Activated naive CD4-positive, alpha-beta T cell treated with anti-CD3 and anti-CD28 coated beads, Interleukin-2, amount 10 ng/mL, durations not matched to agents 7 days and 5 days (primary cell): ENCODE results near the gene SSR1.
"Not testable (repeated sequence)": the region's sequence is repeated elsewhere in the genome, so short reads cannot be mapped to it uniquely, and the experiment has no call there.

Source experiments
- CTCF ChIA-PET: fragments of 350-600 bp; sonication (Branson Sonifier 250); formaldehyde crosslinking; loops from one replicate; lab custom pipeline; 2021; ENCODE audit warnings: antibody characterized with exemption; lab: Charles Lee
- DNase-seq: peaks from one replicate; pipeline ENCODE4 v3.0.0-alpha.2; 2020
- H3K27ac Mint-ChIP-seq: one replicate; pipeline ENCODE4 v1.8.0; 2021; ENCODE audit warnings: mild to moderate bottlenecking, moderate library complexity, mixed read lengths
- H3K27me3 Mint-ChIP-seq: one replicate; pipeline ENCODE4 v1.8.0; 2021; ENCODE audit warnings: mild to moderate bottlenecking, mixed read lengths
- H3K36me3 Mint-ChIP-seq: one replicate; pipeline ENCODE4 v1.8.0; 2021; ENCODE audit warnings: mixed read lengths
- H3K4me1 Mint-ChIP-seq: one replicate; pipeline ENCODE4 v1.8.0; 2021; ENCODE audit warnings: mixed read lengths
- H3K4me3 Mint-ChIP-seq: one replicate; pipeline ENCODE4 v1.8.0; 2021; ENCODE audit warnings: mild to moderate bottlenecking, moderate library complexity, mixed read lengths
- H3K9me3 Mint-ChIP-seq: one replicate; pipeline ENCODE4 v1.8.0; 2021; ENCODE audit warnings: mixed read lengths

Gene SSR1

DNA sequence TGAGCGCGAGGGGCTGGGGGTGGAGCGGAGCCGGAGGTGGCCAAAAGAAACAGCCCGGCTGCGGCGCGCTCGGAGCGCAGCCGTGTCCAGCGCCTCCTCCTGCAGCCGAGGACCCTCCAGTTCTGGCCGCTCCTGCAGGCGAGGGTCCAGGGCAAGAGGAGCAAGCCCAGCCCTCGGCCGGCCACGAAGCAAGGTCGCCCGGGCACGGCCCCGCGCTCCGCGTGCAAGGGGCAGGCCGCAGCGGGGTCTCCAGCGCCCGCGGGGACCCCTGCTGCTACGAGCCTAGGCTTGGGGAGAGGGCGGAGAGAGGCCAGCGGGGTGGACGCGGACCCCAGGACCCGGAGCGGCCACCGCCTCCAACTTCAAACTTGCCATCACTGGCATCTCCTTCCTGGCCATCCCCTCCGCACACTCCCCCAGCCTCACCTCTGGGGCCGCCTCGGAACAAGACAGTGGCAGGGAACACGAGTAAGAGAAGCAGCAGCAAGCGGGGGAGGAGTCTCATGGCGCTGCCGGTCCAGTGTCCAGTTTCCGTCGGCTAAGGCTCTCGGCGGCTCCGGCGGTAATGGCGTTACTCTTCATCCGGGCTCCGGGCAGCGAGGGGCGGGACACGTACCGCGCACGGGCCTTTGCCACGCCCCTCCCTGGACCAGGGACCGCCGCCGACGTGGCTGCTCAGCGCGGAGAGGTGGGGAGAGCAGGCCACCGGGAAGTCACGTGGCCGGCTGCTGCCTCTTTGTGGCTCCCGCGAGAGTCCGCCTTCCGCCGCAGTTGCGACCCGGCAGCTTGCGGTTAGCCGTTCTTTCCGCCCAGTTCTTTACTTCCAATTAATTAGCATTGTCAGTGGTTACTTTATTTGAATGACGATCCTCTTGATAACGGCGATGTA is at the start of gene SSR1:
SSR1 (minus strand) TSS at position 584 of the 889 bp plus-strand sequence; CDS start at position 505, 79 bp downstream.
- Mint-ChIP-seq H3K36me3 (peaks cover 33% of the 10 kb centered on the region), H3K4me1 (peaks cover 52% of the 10 kb centered on the region)

DNA sequence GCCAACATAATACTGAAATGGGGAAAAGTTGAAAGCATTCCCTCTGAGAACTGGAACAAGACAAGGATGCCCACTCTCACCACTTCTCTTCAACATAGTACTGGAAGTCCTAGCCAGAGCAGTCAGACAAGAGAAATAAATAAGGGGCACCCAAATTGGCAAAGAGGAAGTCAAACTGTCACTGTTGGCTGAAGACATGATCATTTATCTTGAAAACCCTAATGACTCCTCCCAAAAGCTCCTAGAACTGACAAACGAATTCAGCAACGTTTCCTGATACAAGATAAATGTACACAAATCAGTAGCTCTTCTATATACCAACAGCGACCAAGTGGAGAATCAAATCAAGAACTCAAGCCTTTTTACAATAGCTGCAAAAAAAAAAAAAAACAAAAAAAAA is 38.9 kb upstream of the SSR1 start:
- H3K9me3 Mint-ChIP-seq, H3K4me1 Mint-ChIP-seq, H3K27ac Mint-ChIP-seq, H3K36me3 Mint-ChIP-seq, DNase-seq, H3K4me3 Mint-ChIP-seq, CTCF ChIA-PET: not testable (repeated sequence)
- H3K27me3 Mint-ChIP-seq = peaks cover 31% of the 10 kb centered on the region

More for the DNA sequence above, at the start of gene SSR1:
- Mint-ChIP-seq H3K9me3 (peaks cover 1% of the 10 kb centered on the region), H3K4me3 (peak within 1 kb of the TSS; percentile 96), H3K27me3 (no peaks in the 10 kb centered on the region), H3K27ac (peak within 1 kb of the TSS; percentile 94)
- peak; percentile 96 for DNase-seq
- CTCF ChIA-PET = no interaction called here

DNA sequence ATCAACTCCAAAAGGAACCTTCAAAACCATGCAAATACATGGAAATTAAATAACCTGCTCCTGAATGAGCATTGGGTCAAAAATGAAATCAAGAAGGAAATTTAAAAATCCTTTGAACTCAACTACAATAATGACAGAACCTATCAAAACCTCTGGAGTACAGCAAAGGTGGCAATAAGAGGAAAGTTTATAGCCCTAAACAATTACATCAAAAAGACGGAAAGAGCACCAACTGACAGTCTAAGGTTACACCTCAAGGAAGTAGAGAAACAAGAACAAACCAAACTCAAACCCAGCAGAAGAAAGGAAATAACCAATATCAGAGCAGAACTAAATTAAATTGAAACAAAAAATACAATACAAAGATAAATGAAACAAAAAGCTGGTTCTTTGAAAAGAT is 37.6 kb upstream of the SSR1 start:
- DNase-seq, H3K27ac Mint-ChIP-seq, H3K4me1 Mint-ChIP-seq, H3K36me3 Mint-ChIP-seq, H3K4me3 Mint-ChIP-seq, CTCF ChIA-PET, H3K9me3 Mint-ChIP-seq: not testable (repeated sequence)
- H3K27me3 Mint-ChIP-seq = peaks cover 31% of the 10 kb centered on the region

DNA sequence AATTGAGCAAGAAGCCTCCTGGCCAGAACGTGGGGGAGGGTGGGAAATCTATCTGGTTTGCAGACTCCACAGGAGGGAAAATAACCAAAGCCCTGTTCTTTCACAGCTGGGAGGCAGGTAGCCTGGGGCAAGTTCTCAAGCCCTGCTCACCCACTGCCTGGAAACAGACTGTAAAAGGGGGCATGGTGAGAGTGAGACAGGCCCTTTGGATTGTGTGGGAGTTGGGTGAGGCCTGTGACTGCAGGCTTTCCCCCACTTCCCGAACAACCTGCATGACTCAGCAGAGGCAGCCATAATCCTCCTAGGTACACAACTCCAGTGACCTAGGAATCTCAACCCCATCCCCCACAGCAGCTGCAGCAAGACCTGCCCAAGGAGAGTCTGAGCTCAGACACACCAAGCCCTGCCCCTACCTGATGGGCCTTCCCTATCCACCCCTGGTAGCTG is 34.6 kb upstream of the SSR1 start:
- DNase-seq, H3K27ac Mint-ChIP-seq, CTCF ChIA-PET, H3K9me3 Mint-ChIP-seq, H3K36me3 Mint-ChIP-seq, H3K4me1 Mint-ChIP-seq, H3K4me3 Mint-ChIP-seq: not testable (repeated sequence)
- peaks cover 29% of the 10 kb centered on the region for H3K27me3 Mint-ChIP-seq

DNA sequence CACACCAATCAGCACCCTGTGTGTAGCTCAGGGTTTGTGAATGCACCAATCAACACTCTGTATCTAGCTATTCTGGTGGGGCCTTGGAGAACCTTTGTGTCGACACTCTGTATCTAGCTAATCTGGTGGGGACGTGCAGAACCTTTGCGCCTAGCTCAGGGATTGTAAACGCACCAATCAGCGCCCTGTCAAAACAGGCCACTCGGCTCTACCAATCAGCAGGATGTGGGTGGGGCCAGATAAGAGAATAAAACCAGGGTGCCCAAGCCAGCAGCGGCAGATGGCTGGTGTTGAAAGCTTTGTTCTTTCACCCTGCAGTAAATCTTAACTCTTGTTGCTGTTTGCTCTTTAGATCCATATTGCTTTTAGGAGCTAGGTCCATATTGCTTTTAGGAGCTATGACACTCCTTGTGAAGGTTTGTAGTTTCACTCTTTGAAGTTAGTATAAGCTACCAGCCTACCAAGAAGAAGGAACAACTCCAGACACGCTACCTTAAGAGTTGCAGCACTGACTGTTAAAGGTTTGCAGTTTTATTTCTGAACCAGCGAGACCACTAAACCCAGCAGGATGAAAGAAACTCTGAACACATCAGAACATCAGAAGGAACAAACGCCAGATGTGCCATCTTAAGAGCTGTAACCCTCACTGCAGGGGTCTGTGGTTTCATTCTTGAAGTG is 31.9 kb upstream of the SSR1 start:
- H3K4me3 Mint-ChIP-seq, H3K27ac Mint-ChIP-seq, H3K4me1 Mint-ChIP-seq, H3K36me3 Mint-ChIP-seq, DNase-seq, H3K9me3 Mint-ChIP-seq, CTCF ChIA-PET: not testable (repeated sequence)
- H3K27me3 Mint-ChIP-seq = peaks cover 18% of the 10 kb centered on the region

DNA sequence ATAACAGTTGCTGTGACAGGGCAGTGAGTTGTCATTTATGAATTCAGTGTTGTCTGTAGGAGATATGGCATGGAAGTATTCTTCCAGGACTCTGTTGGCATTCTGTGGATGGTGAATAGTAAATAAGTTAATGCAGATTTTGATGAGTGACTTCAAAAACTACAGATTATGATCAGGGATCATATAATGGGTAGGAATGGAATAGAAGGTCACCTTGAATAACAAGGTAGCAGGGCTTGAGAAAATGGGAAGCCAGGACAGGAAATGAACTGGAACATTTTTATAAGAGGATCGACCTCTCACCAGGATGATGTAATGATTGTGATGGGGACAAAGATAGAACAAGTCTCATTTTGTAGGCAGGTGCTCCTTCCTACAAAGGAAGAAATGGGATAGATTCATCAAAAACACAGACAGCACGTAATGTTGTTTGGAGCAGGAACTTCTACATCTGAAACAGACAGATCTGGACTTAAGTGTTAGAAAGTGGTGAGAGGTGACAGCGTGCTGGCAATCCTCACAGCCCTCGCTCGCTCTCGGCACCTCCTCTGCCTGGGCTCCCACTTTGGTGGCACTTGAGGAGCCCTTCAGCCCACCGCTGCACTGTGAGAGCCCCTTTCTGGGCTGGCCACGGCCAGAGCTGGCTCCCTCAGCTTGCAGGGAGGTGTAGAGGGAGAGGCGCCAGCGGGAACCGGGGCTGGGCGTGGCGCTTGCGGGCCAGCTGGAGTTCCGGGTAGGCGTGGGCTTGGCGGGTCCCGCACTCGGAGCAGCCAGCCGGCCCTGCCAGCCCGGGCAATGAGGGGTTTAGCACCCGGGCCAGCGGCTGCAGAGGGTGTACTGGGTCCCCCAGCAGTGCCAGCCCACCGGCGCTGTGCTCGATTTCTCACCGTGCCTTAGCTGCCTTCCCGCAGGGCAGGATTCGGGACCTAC is 30.8 kb upstream of the SSR1 start:
- no peak overlapping the region for H3K27ac Mint-ChIP-seq
- CTCF ChIA-PET = no interaction called here
- H3K9me3 Mint-ChIP-seq = no peaks in the 10 kb centered on the region

DNA sequence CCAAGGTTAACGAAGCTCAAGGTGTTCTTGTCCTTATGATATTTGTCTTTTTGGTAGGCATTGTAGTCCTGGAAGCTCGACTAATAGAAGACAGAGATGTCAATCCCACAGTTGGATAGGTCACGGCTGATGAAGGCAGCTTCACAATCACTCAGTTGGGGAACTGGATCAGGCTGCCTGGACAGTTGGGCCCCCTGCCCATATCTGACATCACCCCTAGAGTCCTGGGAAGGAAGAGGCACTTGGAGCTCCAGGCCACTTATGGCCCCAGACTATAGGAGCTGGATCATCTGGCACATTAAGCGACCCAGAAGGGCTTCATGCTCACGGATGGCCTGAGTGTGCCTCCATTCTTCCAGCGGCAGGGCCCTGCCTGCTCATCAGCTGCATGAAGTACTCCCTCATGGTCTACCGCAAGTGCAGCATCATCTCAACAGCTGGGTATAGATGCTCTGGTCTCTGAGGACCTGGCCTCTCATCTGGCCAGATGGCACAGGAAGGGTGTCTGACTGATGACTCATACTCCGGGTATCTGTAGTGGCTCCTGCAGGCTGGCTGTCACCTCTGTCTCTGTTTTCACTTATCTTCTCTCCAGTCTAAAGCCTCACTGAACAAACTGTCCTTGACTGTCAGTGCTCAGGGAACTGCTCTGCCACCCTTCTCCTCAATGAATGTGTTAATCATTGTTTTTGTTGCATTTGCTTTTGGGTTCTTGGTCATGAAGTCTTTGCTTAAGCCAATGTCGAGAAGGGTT is 29.2 kb upstream of the SSR1 start:
- no peak for DNase-seq
- Mint-ChIP-seq H3K4me3 (no peak overlapping the region), H3K36me3 (no peaks in the 10 kb centered on the region), H3K27me3 (peaks cover 15% of the 10 kb centered on the region), H3K27ac (no peak overlapping the region), H3K4me1 (peaks cover 5% of the 10 kb centered on the region), H3K9me3 (no peaks in the 10 kb centered on the region)
- CTCF ChIA-PET = interaction anchor here (1.3 kb wide), 1 partner anchor 67 kb away, joined by 4 read pairs; no protein-coding TSS in a partner anchor

More for the DNA sequence above, 30.8 kb upstream of the SSR1 start:
- peaks cover 15% of the 10 kb centered on the region for H3K27me3 Mint-ChIP-seq
- H3K4me1 Mint-ChIP-seq = peaks cover 5% of the 10 kb centered on the region
- no peak overlapping the region for H3K4me3 Mint-ChIP-seq
- no peaks in the 10 kb centered on the region for H3K36me3 Mint-ChIP-seq
- no peak for DNase-seq

DNA sequence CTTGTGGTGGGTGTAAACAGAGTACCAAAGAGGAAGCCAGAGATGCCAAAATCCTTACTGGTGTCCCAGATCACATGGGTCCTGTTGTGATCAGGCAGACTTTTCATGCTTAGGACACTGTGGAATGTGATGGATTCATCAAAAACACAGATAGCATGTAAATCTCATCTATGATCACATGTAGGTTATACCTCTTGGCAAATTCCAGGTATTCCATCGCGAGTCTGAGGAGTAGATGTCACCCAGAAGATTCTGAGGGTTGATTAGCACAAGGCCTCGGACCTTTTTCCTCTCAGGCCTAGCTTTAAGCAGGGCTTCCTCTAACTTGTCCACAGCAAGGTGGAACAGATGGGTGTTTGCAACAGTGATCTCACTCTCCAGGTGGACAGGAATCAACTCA is 28.3 kb upstream of the SSR1 start:
- Mint-ChIP-seq H3K4me1 (peaks cover 5% of the 10 kb centered on the region), H3K36me3 (no peaks in the 10 kb centered on the region), H3K4me3 (no peak overlapping the region), H3K27me3 (peaks cover 16% of the 10 kb centered on the region), H3K9me3 (no peaks in the 10 kb centered on the region), H3K27ac (no peak overlapping the region)
- no peak for DNase-seq
- CTCF ChIA-PET = interaction anchor here (0.8 to 1.3 kb wide), 2 partner anchors 66 to 335 kb away, joined by 3 to 4 read pairs; no protein-coding TSS in a partner anchor

DNA sequence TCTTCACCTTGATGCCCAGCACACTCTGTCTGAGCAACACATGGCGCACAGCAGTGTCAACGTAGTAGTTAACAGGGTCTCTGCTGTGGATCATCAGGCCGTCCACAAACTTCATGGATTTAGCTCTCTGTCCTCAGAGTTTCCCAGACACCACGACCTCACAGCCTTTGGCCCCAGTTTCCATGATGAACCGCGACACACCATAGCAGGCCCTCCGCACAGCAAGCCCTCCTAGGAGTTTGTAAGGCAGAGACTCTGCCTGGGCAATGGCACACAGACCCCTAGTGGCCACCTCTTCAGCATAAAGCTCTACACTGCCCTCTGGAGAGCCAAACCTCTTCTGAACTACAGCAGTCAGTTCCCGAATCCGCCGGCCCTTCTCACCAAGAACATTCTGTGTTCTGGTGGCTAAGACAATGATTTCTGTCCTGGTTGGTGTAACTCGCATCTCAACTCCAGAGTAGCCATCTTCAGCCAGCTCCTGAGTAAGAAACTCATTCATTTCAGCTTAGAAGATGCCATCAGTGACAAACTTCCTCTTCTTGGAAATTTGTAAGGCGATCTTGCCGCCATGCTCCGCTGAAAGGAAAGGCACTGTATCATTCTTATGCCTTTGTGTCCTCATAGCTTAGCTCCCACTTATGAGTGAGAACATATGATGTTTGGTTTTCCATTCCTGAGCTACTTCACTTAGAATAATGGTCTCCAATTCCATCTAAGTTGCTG is 26.2 kb upstream of the SSR1 start:
- H3K9me3 Mint-ChIP-seq, H3K27ac Mint-ChIP-seq, CTCF ChIA-PET, H3K4me3 Mint-ChIP-seq, H3K36me3 Mint-ChIP-seq, H3K4me1 Mint-ChIP-seq, DNase-seq: not testable (repeated sequence)
- H3K27me3 Mint-ChIP-seq = peaks cover 19% of the 10 kb centered on the region

DNA sequence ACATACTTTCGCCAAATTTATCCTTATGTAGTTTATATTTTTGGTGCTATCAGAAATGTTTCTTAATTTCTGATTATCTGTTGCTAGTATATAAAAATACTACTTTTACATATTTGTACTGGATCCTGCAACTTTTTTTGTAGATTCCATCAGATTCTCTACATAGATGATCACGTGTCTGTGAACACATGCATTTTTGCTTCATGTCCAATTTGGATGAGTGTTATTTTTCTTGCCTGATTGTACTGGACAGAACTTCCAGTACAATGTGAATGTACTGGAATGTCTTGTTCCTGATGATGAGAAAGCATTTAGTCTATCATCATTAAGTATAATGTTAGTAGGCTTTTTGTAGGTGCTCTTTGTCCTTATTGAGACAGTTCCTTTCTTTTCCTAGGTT is 25.0 kb upstream of the SSR1 start:
- H3K9me3 Mint-ChIP-seq = no peaks in the 10 kb centered on the region
- no peaks in the 10 kb centered on the region for H3K36me3 Mint-ChIP-seq
- DNase-seq = no peak
- H3K27me3 Mint-ChIP-seq = peaks cover 19% of the 10 kb centered on the region
- no peak overlapping the region for H3K4me3 Mint-ChIP-seq
- H3K27ac Mint-ChIP-seq = no peak overlapping the region
- no peaks in the 10 kb centered on the region for H3K4me1 Mint-ChIP-seq
- CTCF ChIA-PET = interaction anchor here (0.7 kb wide), 1 partner anchor 10 kb away, joined by 3 read pairs; no protein-coding TSS in a partner anchor

DNA sequence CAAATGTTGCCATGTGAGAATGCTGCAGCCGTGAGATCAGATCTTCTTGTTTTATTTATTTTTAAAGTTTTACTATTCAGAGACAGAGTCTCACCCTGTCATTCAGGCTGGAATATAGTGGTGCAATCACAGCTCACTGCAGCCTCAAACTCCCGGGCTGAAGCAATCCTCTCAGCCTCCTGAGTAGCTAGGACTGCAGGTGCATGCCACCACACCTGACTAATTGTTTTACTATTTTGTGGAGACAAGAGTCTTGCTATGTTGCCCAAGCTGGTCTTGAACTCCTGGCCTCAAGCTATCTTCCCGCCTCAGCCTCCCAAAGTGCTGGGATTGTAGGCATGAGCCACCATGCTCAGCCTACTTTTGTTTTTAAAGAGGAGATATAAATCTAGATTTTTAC is 22.5 kb upstream of the SSR1 start:
- Mint-ChIP-seq H3K36me3 (no peaks in the 10 kb centered on the region), H3K27me3 (peaks cover 24% of the 10 kb centered on the region), H3K9me3 (no peaks in the 10 kb centered on the region), H3K27ac (no peak overlapping the region), H3K4me1 (no peaks in the 10 kb centered on the region), H3K4me3 (no peak overlapping the region)
- DNase-seq = no peak
- CTCF ChIA-PET = no interaction called here

DNA sequence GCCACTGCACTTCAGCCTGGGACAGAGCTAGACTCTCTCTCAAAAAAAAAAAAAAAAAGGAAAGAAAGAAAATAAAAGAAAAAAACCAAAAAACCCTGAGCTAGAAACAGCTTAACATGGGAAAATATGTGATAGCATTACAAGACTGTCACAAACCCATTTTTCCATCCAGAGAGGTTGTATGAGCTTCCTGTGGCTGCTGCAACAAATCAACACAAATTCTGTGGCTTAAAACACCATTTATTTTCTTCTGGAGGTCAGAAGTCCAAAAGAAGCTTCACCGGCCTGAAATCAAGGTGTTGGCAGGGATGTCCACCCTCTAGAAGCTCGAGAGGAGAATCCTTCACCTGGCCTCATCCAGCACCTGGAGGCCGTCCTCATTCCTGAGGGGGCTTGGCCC is 21.7 kb upstream of the SSR1 start:
- H3K4me3 Mint-ChIP-seq = no peak overlapping the region
- CTCF ChIA-PET = no interaction called here
- DNase-seq = no peak
- H3K27me3 Mint-ChIP-seq = peaks cover 23% of the 10 kb centered on the region
- no peaks in the 10 kb centered on the region for H3K36me3 Mint-ChIP-seq
- no peaks in the 10 kb centered on the region for H3K4me1 Mint-ChIP-seq
- no peak overlapping the region for H3K27ac Mint-ChIP-seq
- no peaks in the 10 kb centered on the region for H3K9me3 Mint-ChIP-seq
